HK-2 (cell line): ENCODE data around the gene TAMALIN.
A peak's percentile ranks its signal among the peaks of the same experiment; 100 is the strongest.

Source experiments
- DNase-seq: peaks from one replicate; pipeline ENCODE4 v3.0.0-alpha.2; 2018; ENCODE audit not compliant: unreplicated experiment

The TAMALIN gene

DNA sequence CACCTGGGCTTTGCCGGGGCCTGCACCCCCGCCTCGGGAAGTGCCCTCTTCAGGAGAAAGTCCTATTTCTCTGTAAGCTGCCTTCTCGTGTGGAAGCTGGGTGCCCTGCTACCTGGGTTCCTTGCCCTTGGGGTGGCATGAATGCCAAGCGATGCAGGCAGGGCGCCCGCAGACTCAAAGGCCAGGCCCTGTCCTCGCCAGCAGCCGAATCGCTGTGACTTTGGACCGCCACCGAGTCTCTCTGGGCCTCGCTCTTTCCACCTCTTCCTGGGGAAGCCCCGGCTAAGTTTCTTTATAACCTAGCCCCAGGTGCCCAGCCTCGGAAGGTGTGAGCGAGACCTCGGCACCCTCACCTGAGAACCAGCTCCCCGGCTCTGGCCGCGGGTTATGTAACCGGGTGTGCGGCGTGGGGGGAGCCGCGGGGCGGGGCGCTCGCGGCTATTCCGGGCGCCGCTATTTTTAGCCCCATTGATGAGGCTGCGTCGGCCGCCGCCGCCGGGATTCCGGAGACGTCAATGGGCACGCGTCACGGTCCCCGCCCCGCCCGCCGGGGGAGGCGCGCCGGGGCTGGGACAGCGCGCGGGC, 29.9 kb downstream of the TAMALIN start:
- DNase-seq, result peak; percentile 60

DNA sequence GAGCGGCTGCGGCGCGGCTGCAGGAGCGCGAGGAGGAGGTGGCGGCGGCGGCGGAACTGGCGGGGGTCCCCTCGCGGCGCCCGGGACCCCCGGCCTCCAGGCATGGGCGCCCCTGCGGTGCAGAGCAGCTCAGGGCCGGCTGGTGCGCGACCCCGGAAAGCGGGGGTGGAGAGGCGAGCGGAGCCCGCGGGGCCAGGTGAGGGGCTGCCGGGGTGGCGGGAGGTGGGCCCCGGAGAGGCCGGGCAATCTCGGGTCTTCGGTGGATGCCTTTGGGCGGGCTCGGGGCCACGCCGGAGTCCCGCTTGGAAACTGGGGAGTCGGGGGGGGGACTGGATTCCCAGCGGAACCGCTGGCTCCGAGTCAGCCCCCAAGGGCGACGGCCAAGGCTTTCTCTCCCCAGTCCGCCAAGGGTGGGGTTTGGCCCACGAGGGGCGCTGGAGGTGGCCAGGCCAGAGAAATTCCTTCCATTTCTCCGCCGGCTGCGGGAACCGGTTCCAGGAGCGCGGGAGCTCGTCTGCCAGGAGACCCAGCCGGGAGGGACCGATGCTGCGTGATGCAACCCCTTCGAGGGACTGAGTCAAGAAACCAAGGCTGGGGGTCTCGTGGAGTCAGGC, 30.6 kb downstream of the TAMALIN start:
- DNase-seq, result no peak

DNA sequence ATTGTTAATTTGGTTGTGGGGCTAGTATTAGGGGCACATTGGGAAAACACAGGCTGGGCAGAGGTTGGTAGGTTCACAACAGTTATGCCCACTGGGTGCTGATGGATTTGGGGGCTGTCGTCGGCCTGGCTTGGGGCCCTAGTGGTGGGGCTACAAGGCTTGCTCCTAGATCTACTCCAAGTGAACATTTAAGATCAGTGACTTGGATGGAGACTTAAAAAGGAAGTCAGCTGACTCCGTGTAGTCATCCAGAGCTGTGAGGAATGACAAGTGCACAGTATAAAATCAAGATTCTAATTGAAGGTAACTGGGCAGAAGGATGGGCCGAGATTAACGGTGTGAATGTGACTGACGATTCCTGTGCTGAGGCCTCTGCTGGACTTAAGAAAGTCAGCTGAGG, 31.7 kb downstream of the TAMALIN start:
- DNase-seq, result no peak

DNA sequence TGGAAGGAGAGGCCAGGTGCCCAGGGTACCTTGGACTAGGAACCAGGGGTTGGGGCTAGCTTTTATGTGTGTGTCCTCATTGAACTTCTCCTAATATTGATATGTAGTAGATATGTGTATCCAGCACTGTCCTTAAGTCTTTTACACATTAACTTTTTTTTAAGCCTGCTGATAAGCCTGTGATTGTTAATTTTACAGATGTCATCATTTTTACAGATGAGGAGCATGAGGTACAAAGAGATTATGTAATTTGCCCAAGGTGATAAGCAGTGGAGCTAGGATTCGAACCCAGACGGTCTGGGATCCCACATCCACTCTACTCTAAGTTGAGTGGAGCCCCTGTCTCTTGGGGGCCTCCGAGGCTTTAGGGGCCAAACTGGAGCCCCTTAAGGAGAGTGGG, 34.3 kb downstream of the TAMALIN start:
- DNase-seq, result no peak

DNA sequence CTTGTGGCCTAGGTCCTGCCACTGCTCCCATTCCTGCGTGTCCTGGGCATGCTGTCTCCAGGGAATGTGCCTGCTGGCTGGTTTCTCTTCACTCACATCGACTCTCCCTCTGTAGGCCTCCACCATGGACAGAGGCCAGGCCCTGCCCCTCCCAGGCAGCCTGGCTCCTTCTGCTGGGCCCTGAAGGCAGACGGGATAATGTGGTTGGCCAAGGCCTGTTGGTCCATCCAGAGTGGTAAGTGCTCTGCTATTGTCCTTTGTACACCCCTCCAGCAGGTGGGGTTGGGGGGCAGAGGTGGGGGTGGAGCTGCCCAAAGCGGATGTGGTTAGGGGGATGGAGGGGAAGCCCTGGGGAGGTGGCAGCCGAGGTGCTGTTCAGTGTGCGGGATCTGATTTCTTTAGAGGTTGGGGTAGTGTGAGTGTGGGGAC, 35.0 kb downstream of the TAMALIN start:
- DNase-seq, result no peak

DNA sequence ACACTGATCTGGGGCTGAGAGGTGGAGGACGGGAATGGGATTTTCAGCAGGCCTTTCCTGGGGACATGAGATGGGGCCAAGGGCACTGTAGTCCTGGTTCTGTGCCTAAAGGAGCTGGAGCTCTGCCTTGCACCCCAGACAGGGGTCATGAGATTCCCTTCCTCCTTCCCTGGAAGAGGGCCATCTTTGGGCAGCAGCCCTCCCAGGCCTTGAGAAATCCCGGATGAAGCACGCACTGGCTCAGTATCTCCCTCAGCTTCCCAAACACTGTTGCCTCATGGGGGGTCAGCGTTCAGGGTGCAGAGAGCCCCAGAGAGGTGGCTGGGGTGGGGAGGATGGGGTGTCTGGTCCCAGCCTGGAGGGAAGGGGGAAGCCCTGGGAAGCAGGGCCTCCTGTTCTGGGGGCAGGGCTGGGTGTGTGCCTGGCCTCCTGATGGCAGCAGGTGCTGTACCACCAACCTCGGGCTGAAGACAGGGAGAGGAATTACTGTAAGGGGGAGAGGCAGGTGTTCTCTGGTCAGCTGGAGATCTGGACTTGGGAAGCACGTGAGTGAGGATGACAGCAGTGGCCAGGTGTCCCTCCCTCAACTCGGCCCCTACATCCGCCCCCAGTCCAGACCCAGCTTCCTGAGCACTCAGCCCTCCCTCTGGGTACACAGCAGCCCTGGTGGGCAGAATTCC, 36.1 kb downstream of the TAMALIN start:
- no peak for DNase-seq

DNA sequence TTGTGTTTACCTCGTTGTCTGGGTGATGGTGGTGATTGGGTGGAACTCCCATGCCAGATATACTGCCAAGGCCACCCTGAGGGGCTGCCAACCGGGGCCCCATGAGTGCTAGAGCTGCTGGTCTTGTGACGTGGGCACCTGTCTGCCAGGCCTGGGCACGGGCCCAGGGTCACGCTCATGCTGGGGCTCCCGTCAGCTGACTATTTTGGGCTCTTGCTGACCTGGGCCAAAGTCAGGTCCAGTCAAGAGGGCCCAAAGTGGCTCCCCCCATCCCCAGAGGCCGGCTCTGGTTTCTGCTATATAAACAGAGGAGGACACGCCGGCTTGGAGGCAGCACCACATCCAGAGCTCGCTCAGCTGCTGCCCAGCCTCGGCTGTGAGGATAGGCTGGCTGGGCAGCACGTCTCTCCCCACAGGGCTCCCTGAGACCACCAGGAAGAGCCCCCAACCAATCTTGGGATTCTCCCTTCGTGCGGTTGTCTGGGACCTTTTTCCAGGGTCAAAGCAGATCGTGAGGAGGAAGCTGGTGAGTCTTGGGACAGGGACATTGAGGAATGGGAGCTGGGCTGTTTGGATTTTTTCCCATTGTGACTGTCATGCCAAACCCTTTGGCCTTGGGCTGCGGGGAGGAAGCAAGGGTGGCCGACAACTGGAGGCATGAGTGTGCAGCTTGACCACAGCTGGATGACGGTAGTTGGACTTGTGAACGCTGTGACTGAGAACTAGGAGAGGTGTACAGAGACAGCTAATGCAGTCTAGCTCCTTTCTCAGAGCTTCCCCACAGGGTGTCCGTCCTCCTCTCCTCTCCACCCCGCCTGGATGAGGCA, 36.9 kb downstream of the TAMALIN start:
- no peak for DNase-seq

DNA sequence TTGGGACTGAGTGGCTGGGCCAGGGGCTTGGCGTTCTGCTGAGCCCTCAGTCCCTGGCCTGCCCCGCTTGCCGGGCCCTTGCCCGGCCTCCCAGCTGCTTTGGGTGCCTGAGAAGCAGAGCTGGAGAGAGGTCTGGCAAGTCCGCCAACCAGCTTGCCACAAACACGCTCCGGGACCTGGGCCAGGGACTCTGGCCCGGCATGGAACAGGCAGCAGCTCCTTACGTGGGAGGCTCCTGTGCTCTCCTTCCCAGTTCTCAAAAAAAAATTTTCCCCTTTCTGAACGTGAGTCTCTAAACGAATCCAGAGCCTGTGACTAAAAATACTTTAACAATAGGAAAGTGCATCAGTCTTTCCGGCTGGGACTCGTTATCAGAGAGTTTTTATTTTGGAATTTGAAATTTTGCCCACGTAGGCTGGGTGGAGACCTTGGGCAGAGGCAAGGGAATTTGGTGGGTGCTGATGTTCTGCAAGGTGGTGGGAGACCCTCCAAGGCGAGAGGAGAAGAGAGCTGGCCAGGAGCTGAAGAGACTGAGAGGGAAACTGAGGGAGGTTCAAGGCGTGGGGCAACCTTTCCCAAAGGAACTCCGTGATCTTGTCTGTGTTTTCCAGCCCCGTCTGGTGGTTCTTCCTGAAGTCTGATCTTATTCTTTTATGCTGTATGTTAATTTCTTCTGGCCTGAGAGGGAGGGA, 37.7 kb downstream of the TAMALIN start:
- DNase-seq, result no peak

DNA sequence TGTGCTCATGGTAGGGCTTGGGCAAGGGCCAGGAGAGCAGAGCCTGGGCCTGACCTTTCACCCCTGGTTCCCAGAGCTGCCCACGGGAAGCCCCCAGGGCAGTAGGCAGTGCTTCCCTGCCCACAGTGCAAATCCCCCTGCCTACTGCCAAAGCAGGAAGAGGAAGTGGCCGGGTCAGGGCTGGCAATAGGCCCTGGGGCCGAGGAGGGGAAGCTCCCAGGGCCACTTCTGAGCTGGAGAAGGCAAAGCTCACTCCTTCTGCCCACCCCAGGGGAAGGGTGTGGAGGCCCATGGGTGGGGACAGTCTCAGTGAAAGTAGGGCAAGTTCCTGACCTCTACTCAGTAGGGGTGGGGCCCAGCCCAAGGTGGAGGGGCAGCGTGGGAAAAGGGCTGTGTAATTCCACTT, 39.1 kb downstream of the TAMALIN start:
- no peak for DNase-seq

DNA sequence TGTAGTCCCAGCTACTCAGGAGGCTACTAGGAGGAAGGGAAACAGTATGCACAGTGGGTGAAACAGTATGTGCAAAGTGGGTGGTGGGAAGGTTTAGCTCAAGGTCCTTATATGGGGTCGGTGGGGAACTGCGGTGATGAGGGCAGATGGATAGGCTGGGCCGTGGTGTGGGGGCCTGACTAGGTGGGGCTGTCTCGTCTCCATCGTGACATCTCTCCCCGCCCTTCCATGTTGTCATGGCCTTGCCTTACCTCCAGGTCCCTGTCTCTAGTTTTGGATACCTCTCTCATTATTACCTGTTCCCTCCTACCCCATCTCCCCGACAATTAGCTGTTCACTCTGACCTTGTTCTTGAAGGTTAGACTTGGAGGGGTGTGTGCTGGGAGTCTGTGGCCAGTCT, 40.1 kb downstream of the TAMALIN start:
- DNase-seq, result no peak

DNA sequence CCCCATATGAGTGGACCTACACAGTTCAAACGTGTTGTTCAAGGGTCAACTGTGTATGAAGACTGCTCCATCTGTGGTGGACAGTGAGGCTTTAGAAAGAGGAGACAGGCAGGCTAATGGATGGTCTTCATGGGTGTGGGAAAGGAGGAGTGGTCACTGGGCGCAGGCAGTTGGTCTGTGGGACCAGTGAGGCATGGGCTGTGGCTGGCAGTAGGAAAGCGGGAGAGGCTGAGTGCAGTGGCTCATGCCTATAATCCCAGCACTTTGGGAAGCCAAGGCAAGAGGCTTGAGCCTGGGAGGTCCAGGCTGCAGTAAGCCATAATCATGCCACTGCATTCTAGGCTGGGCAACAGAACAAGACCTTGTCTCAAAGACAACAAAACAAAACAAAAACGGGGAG, 42.5 kb downstream of the TAMALIN start:
- DNase-seq, result no peak

DNA sequence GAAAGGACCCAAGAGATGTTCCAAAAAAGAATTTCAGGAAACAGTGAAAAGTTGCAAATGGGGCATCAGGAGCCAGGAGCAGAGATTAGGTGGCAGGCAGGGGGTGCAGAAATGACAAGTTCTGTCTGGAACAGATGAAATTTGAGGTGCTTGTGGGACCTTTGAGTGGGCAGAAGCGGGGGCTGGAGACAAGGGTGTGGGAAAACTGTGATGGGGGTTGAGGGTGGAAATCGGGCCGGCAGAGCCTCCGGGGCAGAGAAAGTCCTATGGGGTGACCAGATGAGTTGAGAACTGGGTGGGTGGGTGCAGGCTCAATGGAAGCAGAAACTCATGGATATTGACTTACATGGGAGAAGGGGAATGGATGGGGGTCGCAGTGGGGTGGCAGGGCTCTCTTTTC, 42.9 kb downstream of the TAMALIN start:
- DNase-seq, result no peak

DNA sequence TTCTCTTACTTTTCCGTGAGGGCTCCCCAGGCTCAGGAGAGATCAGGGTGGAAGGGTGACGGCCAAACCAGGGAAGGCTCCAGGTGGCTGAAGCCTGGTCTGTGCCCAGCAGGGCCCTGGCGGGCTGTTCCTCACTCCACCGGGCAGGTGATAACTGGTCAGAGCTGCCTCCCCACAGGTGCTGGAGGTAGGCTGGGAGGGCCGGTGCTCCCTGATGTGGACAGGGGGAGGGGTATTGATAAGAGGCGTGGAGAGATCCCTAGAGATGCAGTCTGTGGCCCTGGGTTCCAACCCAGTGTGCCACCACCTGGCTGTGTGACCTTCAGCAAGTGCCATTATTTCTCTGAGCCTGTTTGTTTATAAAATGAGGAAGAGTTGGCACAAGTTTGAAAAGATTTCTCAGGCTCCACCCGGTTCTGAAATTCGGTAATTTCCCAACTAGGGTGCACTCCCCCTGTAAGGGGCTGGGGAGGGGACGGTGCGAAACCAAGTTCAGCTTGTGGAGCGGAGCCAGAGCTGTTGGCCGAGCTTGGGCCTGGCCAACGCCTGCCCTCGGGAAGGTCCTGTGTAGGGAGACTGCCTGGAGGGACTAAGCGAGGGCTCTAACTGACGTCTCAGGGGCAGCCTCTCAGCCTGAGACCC, 43.5 kb downstream of the TAMALIN start:
- DNase-seq, result no peak

DNA sequence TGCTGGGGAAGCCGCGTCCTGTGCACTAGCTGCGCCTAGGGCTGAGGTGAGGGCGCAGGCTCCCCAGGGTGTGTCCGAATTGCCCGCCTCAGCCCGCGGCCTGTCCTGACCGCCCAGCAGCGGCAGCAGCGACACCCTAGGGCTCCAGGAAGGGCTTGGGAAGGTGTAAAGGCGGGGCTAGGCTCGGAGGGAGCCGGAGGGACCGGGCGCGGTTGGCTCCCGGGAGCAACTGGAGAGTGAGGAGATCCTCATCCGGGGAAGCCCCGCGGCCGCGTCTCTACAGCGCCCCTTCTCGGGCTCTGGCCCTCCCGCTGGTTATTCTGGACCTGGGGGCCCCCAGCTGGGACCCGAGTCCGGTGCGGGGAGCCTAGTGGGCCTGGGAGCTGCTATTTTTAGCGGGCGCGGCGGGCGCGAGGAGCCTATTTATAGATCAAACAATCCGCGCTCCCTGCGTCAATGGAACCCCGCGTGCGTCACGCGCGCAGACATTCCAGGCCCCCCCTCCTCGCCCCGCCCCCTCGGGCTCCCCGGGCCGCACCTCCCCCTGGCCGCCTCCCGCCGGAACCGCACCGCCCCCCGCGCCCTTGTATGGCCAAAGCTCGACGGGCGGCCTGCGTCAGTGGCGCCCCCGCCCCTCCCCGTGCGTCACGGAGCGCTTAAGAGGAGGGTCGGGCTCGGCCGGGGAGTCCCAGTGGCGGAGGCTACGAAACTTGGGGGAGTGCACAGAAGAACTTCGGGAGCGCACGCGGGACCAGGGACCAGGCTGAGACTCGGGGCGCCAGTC, 44.2 kb downstream of the TAMALIN start, which contains the start of gene NR4A1:
NR4A1 (plus strand) TSS at position 685 of the 784 bp plus-strand sequence. CDS start 2,887 bp downstream, outside the sequence.
- peak; percentile 94 for DNase-seq

DNA sequence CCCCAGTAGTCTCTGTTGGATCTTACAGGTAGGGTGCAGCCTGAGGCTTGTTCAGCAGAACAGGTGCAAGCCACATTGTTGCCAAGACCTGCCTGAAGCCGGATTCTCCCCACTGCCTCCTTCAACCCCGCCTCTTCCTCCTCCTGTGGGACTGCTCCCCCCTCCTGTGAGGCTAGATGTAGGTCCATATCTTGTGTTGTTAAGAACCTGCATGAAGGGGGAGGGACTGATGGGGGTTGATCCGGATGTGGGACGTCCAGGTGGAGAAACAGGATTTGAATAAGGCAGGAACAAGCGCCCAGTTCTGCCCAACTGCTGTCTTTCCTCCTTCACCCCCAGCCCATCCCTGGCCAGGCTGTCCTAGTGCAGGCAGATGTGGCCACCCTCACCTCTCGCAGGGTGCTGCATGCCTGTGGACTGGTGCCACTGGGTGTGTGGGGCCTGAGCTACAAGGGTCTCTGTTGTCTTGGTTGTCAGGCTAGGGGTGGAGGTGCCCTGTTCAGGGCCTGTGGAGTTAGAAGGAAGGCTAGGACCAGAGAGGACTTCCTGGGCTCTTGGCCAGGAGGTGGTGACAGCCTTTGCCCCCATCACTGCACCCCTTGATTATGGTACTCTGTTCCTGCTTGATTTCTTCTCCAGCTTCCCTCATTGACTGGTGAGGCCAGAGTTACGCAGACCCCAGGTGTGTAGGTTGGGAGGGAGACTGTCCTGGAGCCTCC, 45.9 kb downstream of the TAMALIN start:
- no peak for DNase-seq

DNA sequence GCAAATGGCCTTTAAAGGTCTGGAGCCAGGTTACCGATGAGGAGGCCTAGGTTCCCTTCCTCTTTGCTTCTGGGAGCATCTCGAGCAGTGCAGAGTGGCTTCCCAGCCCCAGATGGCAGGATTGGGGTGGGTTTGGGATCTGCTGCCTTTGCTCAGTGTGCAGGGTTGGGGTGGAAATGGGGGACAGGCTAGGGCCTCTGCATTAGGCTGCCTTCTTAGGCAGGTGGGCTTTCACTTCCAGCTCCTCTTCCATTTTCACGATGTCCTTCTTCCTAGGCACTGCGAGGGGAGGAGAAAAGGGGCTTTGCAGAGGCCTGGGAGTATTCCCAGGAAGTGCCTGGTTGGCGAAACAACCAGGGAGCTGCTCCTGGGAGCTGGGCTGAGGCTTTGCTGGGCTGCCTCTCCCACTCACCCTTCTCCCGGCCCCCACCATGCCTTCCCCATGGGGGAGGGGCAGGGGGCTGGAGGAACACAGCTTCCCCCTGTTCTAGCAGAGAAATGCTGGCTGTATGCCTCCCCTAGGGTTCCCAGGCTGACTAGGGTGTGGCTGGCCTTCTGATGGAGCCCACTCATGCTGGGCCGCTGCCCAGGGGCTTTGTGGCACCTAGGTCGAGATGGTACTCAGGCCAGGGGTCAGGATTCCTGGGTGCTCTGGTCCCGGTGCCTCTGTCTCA, 46.9 kb downstream of the TAMALIN start:
- no peak for DNase-seq

DNA sequence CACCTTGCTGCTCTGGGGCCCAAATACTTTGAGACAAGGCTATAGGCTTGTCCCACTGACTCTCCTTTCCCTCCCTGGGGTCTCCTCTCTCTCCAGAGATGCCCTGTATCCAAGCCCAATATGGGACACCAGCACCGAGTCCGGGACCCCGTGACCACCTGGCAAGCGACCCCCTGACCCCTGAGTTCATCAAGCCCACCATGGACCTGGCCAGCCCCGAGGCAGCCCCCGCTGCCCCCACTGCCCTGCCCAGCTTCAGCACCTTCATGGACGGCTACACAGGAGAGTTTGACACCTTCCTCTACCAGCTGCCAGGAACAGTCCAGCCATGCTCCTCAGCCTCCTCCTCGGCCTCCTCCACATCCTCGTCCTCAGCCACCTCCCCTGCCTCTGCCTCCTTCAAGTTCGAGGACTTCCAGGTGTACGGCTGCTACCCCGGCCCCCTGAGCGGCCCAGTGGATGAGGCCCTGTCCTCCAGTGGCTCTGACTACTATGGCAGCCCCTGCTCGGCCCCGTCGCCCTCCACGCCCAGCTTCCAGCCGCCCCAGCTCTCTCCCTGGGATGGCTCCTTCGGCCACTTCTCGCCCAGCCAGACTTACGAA, 47.6 kb downstream of the TAMALIN start:
- no peak for DNase-seq

DNA sequence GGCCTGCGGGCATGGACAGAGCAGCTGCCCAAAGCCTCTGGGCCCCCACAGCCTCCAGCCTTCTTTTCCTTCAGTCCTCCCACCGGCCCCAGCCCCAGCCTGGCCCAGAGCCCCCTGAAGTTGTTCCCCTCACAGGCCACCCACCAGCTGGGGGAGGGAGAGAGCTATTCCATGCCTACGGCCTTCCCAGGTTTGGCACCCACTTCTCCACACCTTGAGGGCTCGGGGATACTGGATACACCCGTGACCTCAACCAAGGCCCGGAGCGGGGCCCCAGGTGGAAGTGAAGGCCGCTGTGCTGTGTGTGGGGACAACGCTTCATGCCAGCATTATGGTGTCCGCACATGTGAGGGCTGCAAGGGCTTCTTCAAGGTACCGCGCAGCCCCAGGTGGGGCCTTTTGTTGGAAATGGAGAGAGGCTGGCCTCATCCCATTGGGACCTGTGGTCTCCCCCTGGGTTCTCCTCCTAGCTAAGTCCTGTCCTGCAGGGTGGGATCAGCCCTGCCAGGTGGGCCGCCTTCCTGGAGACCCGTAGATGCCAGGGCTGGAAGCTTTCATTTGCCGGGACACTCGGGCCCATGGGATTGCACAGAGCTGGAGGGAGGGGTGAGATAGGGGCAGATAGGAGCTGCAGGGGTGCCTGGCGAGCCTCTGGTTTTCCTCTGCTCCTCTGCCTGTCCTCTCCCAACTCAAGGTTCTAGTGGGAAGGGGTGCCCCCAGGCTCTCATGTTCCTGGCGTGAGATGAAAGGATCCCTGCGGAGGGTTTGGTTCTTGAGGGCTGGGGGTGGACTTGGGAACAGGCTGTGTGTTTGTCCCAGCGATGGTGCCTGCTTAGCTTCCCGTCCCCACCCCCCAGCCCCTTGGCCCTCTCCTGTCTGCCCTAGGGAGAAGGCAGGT, 48.3 kb downstream of the TAMALIN start:
- DNase-seq, result no peak
